Measurements from ENCODE around the gene BTN3A1. TPM values are rescaled to one million over a fixed set of nuclear protein-coding genes. Genes with fewer than 3 reads are reported as not detected.
A peak's percentile ranks its signal among the peaks of the same experiment; 100 is the strongest.
"Not testable (repeated sequence)": the region's sequence is repeated elsewhere in the genome, so short reads cannot be mapped to it uniquely, and the experiment has no call there.

The BTN3A1 gene
- total RNA-seq, 2 experiments from 2014 or later, result 31.4 to 33.2 TPM

GRCh38 chr6:26363882-26364701 lies 38.0 kb upstream of the BTN3A1 start:
- peaks cover 11% of the 10 kb centered on the region for H3K36me3 Mint-ChIP-seq (ENCODE audit: low read depth)
- H3K9me3 Mint-ChIP-seq (ENCODE audit: low read depth), result no peaks in the 10 kb centered on the region
- no peaks in the 10 kb centered on the region for H3K27me3 Mint-ChIP-seq
- no peak overlapping the region for H3K27ac Mint-ChIP-seq
- H3K4me3 Mint-ChIP-seq, result no peak overlapping the region
- ATAC-seq (no peak), DNase-seq (no peak)
- intact Hi-C loops (cut with DNase I, micrococcal nuclease), result no loop called here
- ChIA-PET POLR2A (interaction anchor here (0.6 to 0.9 kb wide), 2 partner anchors 110 to 181 kb away, joined by 3 to 5 read pairs; no protein-coding TSS in a partner anchor), CTCF (interaction anchor here (0.6 to 1.1 kb wide), 2 partner anchors 33 to 90 kb away, joined by 3 to 4 read pairs; no protein-coding TSS in a partner anchor)
- H3K4me1 Mint-ChIP-seq, result peaks cover 56% of the 10 kb centered on the region

- peaks cover 23% of the 10 kb centered on the region for H3K36me3 Mint-ChIP-seq (ENCODE audit: low read depth)
- no peak overlapping the region for H3K27ac Mint-ChIP-seq
- DNase-seq (no peak), ATAC-seq (no peak)
- intact Hi-C loops (cut with DNase I, micrococcal nuclease), result loop anchor here (1.0 to 5.0 kb wide), 8 partner anchors 18 to 172 kb away; partner anchors contain the start of genes BTN3A1 (in 2 of the 2), BTN2A2 (in 1 of the 2) and BTN3A3 (in 1 of the 2)
- no peak overlapping the region for H3K4me3 Mint-ChIP-seq
- no peaks in the 10 kb centered on the region for H3K27me3 Mint-ChIP-seq
- no peaks in the 10 kb centered on the region for H3K9me3 Mint-ChIP-seq (ENCODE audit: low read depth)
- ChIA-PET CTCF (interaction anchor here (0.9 to 1.2 kb wide), 2 partner anchors 10 to 108 kb away, joined by 3 read pairs; no protein-coding TSS in a partner anchor), POLR2A (no interaction called here)
- peaks cover 64% of the 10 kb centered on the region for H3K4me1 Mint-ChIP-seq
These were observed 36.5 kb upstream of the BTN3A1 start for GRCh38 chr6:26365633-26365995.

GRCh38 chr6:26366504-26366903 lies 35.6 kb upstream of the BTN3A1 start:
- peaks cover 58% of the 10 kb centered on the region for H3K4me1 Mint-ChIP-seq
- POLR2A ChIA-PET, result no interaction called here
- DNase-seq (no peak), ATAC-seq (no peak)
- no peak overlapping the region for H3K4me3 Mint-ChIP-seq
- CTCF ChIA-PET, result interaction anchor here (0.9 to 1.2 kb wide), 3 partner anchors 9 to 107 kb away, joined by 3 to 4 read pairs (median 3); no protein-coding TSS in a partner anchor
- peaks cover 29% of the 10 kb centered on the region for H3K36me3 Mint-ChIP-seq (ENCODE audit: low read depth)
- intact Hi-C loops (cut with DNase I, micrococcal nuclease), result loop anchor here in 1 of 2 experiments (5.0 kb wide), 2 partner anchors 36 to 106 kb away; partner anchors contain the start of gene BTN3A1
- no peaks in the 10 kb centered on the region for H3K27me3 Mint-ChIP-seq
- H3K9me3 Mint-ChIP-seq (ENCODE audit: low read depth), result no peaks in the 10 kb centered on the region
- H3K27ac Mint-ChIP-seq, result peak overlapping the region; percentile 61

- ATAC-seq, result no peak
- peak overlapping the region; percentile 53 for H3K4me3 Mint-ChIP-seq
- H3K4me1 Mint-ChIP-seq, result peaks cover 57% of the 10 kb centered on the region
- intact Hi-C loops (cut with DNase I, micrococcal nuclease), result loop anchor here in 1 of 2 experiments (5.0 kb wide), 2 partner anchors 35 to 105 kb away; partner anchors contain the start of gene BTN3A1
- no peak for DNase-seq
- peak overlapping the region; percentile 81 for H3K27ac Mint-ChIP-seq
- H3K9me3 Mint-ChIP-seq (ENCODE audit: low read depth), result no peaks in the 10 kb centered on the region
- CTCF ChIA-PET, result interaction anchor here (1.0 kb wide), 1 partner anchor 25 kb away, joined by 4 read pairs; no protein-coding TSS in a partner anchor
- POLR2A ChIA-PET, result no interaction called here
- no peaks in the 10 kb centered on the region for H3K27me3 Mint-ChIP-seq
- peaks cover 32% of the 10 kb centered on the region for H3K36me3 Mint-ChIP-seq (ENCODE audit: low read depth)
These were observed 35.0 kb upstream of the BTN3A1 start for GRCh38 chr6:26367114-26367513.

DNA sequence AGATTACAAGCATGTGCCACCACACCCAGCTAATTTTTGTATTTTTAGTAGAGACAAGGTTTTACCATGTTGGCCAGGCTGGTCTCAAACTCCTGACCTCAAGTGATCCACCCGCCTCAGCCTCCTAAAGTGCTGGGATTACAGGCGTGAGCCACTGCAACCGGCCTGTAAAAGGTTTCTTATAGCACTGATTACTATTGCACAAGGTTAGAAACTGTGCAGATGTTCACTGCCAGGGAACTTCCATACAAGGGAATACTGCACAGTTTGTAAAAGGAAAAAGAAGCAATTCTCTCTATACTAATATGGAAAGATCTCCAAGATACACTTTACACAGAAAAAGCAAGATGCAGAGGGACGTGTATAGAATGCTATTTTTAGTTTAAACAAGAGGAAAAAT lies 30.3 kb upstream of the BTN3A1 start:
- H3K27ac Mint-ChIP-seq; CTCF ChIA-PET; intact Hi-C loops (cut with DNase I, micrococcal nuclease); POLR2A ChIA-PET; H3K9me3 Mint-ChIP-seq (ENCODE audit: low read depth); H3K27me3 Mint-ChIP-seq; H3K4me3 Mint-ChIP-seq; DNase-seq; ATAC-seq: not testable (repeated sequence)
- Mint-ChIP-seq H3K36me3 (ENCODE audit: low read depth) (peaks cover 70% of the 10 kb centered on the region), H3K4me1 (peaks cover 40% of the 10 kb centered on the region)

GRCh38 chr6:26372308-26373144 lies 29.5 kb upstream of the BTN3A1 start:
- Mint-ChIP-seq H3K36me3 (ENCODE audit: low read depth) (peaks cover 68% of the 10 kb centered on the region), H3K4me3 (no peak overlapping the region), H3K27ac (no peak overlapping the region), H3K4me1 (peaks cover 33% of the 10 kb centered on the region), H3K27me3 (no peaks in the 10 kb centered on the region), H3K9me3 (ENCODE audit: low read depth) (no peaks in the 10 kb centered on the region)
- CTCF ChIA-PET, result no interaction called here
- POLR2A ChIA-PET, result no interaction called here
- ATAC-seq (no peak), DNase-seq (no peak)
- intact Hi-C loops (cut with DNase I, micrococcal nuclease), result no loop called here

GRCh38 chr6:26375270-26375669 lies 26.8 kb upstream of the BTN3A1 start:
- POLR2A ChIA-PET, result no interaction called here
- H3K27ac Mint-ChIP-seq, result peak overlapping the region; percentile 44
- peaks cover 52% of the 10 kb centered on the region for H3K36me3 Mint-ChIP-seq (ENCODE audit: low read depth)
- ATAC-seq (no peak), DNase-seq (no peak)
- H3K4me3 Mint-ChIP-seq, result no peak overlapping the region
- H3K27me3 Mint-ChIP-seq, result no peaks in the 10 kb centered on the region
- peaks cover 17% of the 10 kb centered on the region for H3K4me1 Mint-ChIP-seq
- intact Hi-C loops (cut with DNase I, micrococcal nuclease), result no loop called here
- CTCF ChIA-PET, result interaction anchor here (0.6 to 1.8 kb wide), 5 partner anchors 9 to 1564 kb away, joined by 3 to 5 read pairs (median 3); no protein-coding TSS in a partner anchor
- H3K9me3 Mint-ChIP-seq (ENCODE audit: low read depth), result no peaks in the 10 kb centered on the region

GRCh38 chr6:26377719-26378118 lies 24.4 kb upstream of the BTN3A1 start:
- H3K27ac Mint-ChIP-seq, result peak overlapping the region; percentile 6
- POLR2A ChIA-PET, result no interaction called here
- peaks cover 11% of the 10 kb centered on the region for H3K4me1 Mint-ChIP-seq
- DNase-seq (no peak), ATAC-seq (no peak)
- H3K9me3 Mint-ChIP-seq (ENCODE audit: low read depth), result no peaks in the 10 kb centered on the region
- H3K4me3 Mint-ChIP-seq, result no peak overlapping the region
- H3K27me3 Mint-ChIP-seq, result no peaks in the 10 kb centered on the region
- CTCF ChIA-PET, result no interaction called here
- H3K36me3 Mint-ChIP-seq (ENCODE audit: low read depth), result peaks cover 36% of the 10 kb centered on the region
- intact Hi-C loops (cut with DNase I, micrococcal nuclease), result no loop called here

- peaks cover 12% of the 10 kb centered on the region for H3K4me1 Mint-ChIP-seq
- H3K27me3 Mint-ChIP-seq; H3K9me3 Mint-ChIP-seq (ENCODE audit: low read depth); H3K4me3 Mint-ChIP-seq; DNase-seq; ATAC-seq; POLR2A ChIA-PET; intact Hi-C loops (cut with DNase I, micrococcal nuclease); H3K27ac Mint-ChIP-seq: not testable (repeated sequence)
- peaks cover 32% of the 10 kb centered on the region for H3K36me3 Mint-ChIP-seq (ENCODE audit: low read depth)
- CTCF ChIA-PET, result interaction anchor here (0.5 kb wide), 1 partner anchor 57 kb away, joined by 3 read pairs; no protein-coding TSS in a partner anchor
These were observed 23.9 kb upstream of the BTN3A1 start for GRCh38 chr6:26378143-26378542.

- CTCF ChIA-PET, result no interaction called here
- intact Hi-C loops (cut with DNase I, micrococcal nuclease), result no loop called here
- Mint-ChIP-seq H3K9me3 (ENCODE audit: low read depth) (no peaks in the 10 kb centered on the region), H3K27me3 (no peaks in the 10 kb centered on the region), H3K4me1 (peaks cover 17% of the 10 kb centered on the region), H3K4me3 (no peak overlapping the region), H3K36me3 (ENCODE audit: low read depth) (peaks cover 24% of the 10 kb centered on the region), H3K27ac (no peak overlapping the region)
- no peak for DNase-seq
- POLR2A ChIA-PET, result no interaction called here
- no peak for ATAC-seq
These were observed 22.8 kb upstream of the BTN3A1 start for GRCh38 chr6:26379292-26379691.

GRCh38 chr6:26379740-26380139 lies 22.3 kb upstream of the BTN3A1 start:
- H3K27me3 Mint-ChIP-seq, result no peaks in the 10 kb centered on the region
- intact Hi-C loops (cut with DNase I, micrococcal nuclease), result no loop called here
- ATAC-seq (no peak), DNase-seq (no peak)
- no peaks in the 10 kb centered on the region for H3K9me3 Mint-ChIP-seq (ENCODE audit: low read depth)
- ChIA-PET CTCF (interaction anchor here (0.7 to 1.0 kb wide), 2 partner anchors 10 to 26 kb away, joined by 3 read pairs; no protein-coding TSS in a partner anchor), POLR2A (no interaction called here)
- peaks cover 17% of the 10 kb centered on the region for H3K4me1 Mint-ChIP-seq
- peaks cover 21% of the 10 kb centered on the region for H3K36me3 Mint-ChIP-seq (ENCODE audit: low read depth)
- no peak overlapping the region for H3K27ac Mint-ChIP-seq
- H3K4me3 Mint-ChIP-seq, result no peak overlapping the region

Data from activated CD4-positive, alpha-beta T cell treated with anti-CD3 and anti-CD28 coated beads for 36 hours (primary cell).